NCI-H1048 (cell line): Measurements from ENCODE around the gene CDH4.
"Not testable (repeated sequence)": the region's sequence is repeated elsewhere in the genome, so short reads cannot be mapped to it uniquely, and the experiment has no call there.

Experiments
- DNase-seq: peaks from one replicate; lab custom pipeline; 2025; lab: John Stamatoyannopoulos, UW

CDH4 gene

GRCh38 chr20:61439251-61439650, 187.2 kb downstream of the CDH4 start:
- DNase-seq, result no peak

GRCh38 chr20:61440548-61441055, 188.5 kb downstream of the CDH4 start:
- DNase-seq, result no peak

- no peak for DNase-seq
Measured at GRCh38 chr20:61441537-61441936, 189.5 kb downstream of the CDH4 start.

GRCh38 chr20:61442075-61442670, 190.1 kb downstream of the CDH4 start:
- no peak for DNase-seq

GRCh38 chr20:61442718-61443117, 190.7 kb downstream of the CDH4 start:
- no peak for DNase-seq

GRCh38 chr20:61443443-61444126, 191.5 kb downstream of the CDH4 start:
- DNase-seq, result no peak

GRCh38 chr20:61444637-61445036, 192.6 kb downstream of the CDH4 start:
- no peak for DNase-seq

- DNase-seq, result no peak
Measured at GRCh38 chr20:61445138-61445537, 193.1 kb downstream of the CDH4 start.

GRCh38 chr20:61445741-61446140, 193.7 kb downstream of the CDH4 start:
- no peak for DNase-seq

- no peak for DNase-seq
Measured at GRCh38 chr20:61447952-61448351, 195.9 kb downstream of the CDH4 start.

GRCh38 chr20:61448386-61448785, 196.3 kb downstream of the CDH4 start:
- DNase-seq, result no peak

GRCh38 chr20:61449057-61449609, 197.1 kb downstream of the CDH4 start:
- no peak for DNase-seq

GRCh38 chr20:61449916-61450315, 197.9 kb downstream of the CDH4 start:
- DNase-seq, result no peak

GRCh38 chr20:61450549-61450948, 198.5 kb downstream of the CDH4 start:
- no peak for DNase-seq

- no peak for DNase-seq
Measured at GRCh38 chr20:61451009-61451408, 198.9 kb downstream of the CDH4 start.

- no peak for DNase-seq
Measured at GRCh38 chr20:61451953-61452352, 199.9 kb downstream of the CDH4 start.

- no peak for DNase-seq
Measured at GRCh38 chr20:61453219-61453618, 201.2 kb downstream of the CDH4 start.

GRCh38 chr20:61453623-61454022, 201.6 kb downstream of the CDH4 start:
- DNase-seq, result not testable (repeated sequence)

GRCh38 chr20:61454053-61454452, 202.0 kb downstream of the CDH4 start:
- no peak for DNase-seq

- DNase-seq, result no peak
Measured at GRCh38 chr20:61455508-61456215, 203.6 kb downstream of the CDH4 start.

- DNase-seq, result no peak
Measured at GRCh38 chr20:61457725-61458124, 205.7 kb downstream of the CDH4 start.

- DNase-seq, result no peak
Measured at GRCh38 chr20:61458146-61458746, 206.2 kb downstream of the CDH4 start.
